Fibroblast of skin of left biceps (primary cell): ENCODE results near the gene RSPH10B2.
"Not testable (repeated sequence)": the region's sequence is repeated elsewhere in the genome, so short reads cannot be mapped to it uniquely, and the experiment has no call there.

Experiments
- DNase-seq, 2 experiments: peaks; one replicate each; pipeline ENCODE4 v3.0.0-alpha.2; 2013; ENCODE audit warnings: low read depth in 2 of 2

Gene RSPH10B2

DNA sequence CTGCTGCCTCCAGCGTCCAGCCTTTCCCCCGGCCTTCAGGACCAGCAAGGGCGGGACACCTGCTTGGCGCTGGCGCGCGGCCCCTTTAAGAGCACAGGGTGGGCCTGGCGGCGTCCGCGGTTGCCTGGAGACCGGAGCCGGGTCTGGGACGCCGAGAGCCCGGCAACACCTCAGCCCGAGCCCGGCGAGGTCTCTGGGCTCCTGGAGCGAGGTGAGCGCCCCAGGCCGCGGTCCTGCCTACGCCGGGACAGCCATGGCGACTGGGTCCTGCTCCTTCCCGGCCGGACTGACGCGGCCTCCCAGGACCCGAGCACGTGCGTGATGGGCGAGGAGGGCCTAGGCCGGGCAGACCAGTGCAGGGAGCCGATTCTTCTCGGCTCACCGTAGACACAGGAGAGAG lies at the start of gene RSPH10B2:
Gene RSPH10B2 (plus strand): TSS at position 140 of the 400 bp plus-strand sequence. CDS start 3,575 bp downstream, outside the sequence.
- not testable (repeated sequence) for DNase-seq

DNA sequence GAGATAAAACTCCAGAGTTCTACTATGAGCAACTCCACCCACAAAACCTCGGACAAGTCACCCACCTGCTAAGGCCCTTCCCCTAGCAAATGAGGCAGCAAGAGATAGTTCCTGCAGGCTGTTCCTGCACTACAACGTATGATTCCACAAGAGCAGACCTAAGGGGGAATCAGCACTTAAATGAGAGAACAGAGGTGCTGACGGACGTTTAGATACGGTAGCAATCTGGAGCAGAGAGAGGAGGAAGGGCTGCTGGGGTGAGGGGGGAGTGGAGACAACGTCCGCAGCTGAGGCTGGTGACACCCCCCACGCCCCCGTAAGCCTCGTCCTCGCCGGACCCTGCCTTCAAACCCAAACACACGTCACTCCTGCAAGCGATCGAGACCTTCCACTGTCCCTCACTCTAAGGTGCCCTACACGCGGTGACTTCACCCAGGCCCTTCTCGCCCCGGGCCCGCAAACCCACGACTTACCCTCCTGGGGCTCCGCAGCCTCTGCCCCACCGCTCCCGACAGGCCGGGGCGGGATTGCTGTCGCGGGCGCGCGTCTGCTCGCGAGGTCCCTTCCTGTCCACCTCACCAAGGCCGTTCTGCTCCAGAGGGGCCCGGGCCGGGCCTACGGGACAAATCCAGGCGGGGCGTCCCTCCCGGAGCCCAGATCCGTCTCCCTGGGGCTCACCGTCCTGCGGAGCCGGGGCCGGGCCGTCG lies 47.8 kb upstream of the RSPH10B2 start:
- DNase-seq = no peak

DNA sequence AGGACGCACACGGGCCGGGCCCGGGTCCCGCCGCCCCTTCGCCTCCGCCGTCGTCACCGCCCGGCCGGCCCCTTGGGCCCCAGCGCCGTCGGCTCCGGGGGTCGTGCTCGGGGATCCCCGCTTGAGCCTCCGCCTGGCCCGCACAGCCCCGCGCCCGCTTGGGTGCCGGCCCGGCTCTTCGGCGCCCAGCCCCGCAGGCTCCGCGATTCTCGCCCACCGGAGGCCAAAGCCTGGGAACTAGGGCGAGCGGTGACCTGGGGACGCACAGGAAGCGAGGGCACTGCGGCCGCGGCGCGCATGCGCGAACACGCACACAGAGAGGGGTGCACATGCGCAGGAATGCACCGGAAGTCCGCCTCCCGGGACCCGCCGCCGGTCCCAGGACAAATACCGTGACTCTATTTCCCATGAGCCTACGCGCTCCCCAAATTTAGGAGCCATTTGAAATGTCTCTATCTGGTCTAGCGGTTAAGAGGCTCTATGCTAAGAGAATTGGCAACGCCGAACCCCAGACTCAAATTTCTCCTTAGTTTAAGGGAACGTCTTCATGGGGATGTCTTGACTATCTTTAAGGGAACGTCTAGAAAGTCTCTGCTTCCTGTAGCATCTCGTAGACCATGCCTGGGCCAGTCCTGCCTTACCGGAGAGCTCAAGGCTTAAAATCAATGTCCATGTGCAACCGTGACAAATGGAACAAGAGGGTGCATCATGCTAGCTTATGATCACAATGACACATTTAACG lies 47.1 kb upstream of the RSPH10B2 start, which contains the start of gene ZNF12:
Gene ZNF12 (minus strand): TSS at position 282 of the 742 bp plus-strand sequence. CDS start 1,774 bp downstream, outside the sequence.
- peak; percentile 77 to 78 for DNase-seq

DNA sequence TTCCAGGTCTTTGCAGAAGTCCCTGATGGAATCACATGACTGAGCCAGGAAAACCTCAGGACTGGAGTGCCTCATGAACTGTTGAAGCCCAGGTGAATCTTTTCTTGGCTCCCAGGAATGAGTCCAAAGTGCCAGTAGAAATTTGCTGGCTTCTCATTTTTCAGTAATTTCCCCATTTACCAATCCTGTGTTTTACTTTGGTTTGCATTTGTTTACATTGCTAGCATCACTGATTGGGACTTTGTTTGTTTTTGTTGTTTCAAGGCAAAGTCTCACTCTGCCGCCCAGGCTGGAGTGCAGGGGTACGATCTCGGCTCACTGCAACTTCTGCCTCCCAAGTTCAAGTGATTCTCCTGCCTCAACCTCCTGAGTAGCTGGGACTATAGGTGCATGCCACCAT lies 45.6 kb upstream of the RSPH10B2 start:
- no peak for DNase-seq

DNA sequence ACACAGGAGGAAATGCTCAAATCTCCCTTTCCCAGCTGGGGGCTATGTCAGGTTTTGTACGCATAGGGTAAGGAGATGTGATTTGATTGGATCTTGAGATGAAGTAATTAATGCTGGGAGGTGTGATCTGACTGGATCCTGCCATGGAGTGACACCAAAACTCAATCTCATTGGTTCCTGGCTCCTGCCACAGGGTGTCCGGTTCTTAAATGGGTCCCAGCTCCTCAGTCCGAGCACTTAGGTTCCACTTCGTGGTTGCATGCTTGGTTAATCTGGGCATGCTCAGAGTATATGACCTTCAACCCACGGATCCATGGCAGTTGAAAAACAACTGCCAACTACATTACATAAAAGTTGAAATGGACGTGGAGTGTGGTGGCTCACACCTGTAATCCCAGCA lies 44.1 kb upstream of the RSPH10B2 start:
- DNase-seq = no peak

DNA sequence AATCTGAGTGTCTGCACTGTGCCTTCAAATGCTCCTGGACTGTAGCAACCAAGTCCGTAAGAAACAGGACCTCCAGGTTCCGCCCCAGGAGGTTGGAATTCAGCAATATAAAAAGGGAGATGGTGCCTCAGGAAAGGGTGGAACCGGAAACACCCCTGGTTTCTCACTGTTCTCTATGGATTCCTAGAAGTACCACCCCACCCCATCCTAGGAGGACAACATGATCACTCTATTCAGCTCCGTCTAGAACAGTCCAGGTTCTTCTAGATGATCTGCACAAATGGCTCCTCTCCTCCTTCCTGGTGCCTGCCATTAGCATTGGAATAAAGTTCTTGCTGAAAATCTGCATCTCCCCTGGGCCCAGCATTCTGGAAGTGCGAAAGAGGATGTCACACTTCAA lies 39.5 kb upstream of the RSPH10B2 start:
- DNase-seq = no peak

DNA sequence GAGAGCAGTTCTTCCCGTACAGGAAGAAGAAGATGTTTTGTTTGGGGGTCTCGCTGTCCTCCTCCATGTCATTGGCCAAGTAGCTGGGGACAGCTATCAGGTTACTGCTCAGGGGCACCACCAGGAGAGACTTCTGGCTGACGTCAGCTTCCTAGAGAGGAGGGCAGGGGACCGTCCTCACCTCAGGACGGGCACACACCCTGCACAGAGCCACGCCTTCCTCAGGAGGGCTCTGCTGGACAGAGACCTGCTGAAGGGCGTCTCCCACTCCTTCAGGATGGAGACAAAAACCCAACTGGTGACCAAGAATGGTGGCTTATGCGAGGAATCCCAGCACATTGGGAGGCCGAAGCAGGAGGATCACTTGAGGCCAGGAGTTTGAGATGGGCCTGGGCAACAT lies 38.0 kb upstream of the RSPH10B2 start:
- DNase-seq = not testable (repeated sequence)

DNA sequence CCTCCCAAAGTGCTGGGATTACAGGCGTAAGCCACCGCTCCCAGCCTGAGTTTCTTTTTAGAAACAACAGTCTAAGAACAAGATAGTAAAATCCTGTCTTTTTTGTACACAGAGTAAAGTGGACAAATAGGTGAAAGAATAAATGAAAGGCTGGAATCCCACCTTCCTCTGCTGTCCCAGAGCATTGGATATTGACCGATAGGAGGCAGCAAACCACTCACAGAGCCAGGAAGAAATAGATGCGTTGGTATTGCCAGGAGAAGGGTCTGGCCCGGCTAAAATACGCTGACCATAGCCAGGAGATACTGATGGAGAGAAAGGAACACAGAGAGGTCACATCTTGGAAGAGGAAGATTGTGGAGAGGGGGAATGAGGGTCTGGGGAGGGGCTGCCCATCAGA lies 35.8 kb upstream of the RSPH10B2 start:
- DNase-seq = no peak

DNA sequence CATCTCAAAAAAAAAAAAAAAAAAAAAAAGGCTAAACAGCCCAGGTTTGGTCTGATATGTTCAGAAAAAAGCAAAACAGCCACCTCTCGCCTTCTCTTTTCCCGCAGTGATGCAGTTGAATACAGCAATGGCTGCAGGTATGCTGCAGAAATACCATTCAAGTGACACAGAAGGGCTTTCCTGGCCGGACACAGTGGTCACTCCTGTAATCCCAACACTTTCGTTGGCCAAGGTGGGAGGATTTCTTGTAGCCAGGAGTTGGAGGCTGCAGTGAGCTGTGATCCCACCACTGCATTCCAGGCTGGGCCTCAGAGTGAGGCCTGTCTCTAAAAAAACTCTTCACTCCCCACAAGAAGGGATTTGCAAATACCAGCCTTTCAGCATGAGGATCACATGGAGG lies 29.6 kb upstream of the RSPH10B2 start:
- DNase-seq = not testable (repeated sequence)

DNA sequence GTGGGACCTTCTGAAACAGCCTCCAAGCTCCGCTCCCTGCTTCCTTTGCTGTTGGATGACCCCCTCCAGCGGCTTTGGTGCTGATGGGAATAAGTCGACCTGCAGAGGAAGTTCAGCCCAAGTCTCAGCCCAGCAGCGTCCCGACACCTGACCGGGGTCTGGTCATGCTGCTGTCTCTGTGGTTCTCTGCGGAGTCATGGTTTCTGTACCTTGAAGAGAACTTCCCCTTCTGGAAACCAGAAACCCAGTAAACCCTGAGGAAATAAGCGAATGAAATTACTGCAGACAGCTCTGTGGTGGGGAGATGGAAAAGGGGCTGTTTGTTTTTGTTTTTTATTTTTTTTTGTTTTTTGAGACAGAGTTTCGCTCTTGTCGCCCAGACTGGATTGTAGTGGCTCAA lies 28.9 kb upstream of the RSPH10B2 start:
- no peak for DNase-seq

DNA sequence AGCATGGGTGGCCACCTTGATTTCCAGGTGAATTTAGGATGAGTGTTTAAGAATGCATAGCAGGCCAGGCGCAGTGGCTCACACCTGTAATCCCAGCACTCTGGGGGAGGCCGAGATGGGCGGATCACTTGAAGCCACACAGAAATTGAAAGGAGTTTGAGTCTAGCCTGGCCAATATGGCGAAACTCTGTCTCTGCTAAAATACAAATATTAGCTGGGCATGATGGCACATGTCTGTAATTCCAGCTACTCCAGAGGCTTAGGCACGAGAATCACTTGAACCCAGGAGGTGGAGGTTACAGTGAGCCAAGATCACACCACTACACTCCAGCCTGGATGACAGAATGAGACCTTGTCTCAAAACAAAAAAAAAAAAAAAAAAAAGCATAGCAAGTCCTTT lies 27.6 kb upstream of the RSPH10B2 start:
- not testable (repeated sequence) for DNase-seq

DNA sequence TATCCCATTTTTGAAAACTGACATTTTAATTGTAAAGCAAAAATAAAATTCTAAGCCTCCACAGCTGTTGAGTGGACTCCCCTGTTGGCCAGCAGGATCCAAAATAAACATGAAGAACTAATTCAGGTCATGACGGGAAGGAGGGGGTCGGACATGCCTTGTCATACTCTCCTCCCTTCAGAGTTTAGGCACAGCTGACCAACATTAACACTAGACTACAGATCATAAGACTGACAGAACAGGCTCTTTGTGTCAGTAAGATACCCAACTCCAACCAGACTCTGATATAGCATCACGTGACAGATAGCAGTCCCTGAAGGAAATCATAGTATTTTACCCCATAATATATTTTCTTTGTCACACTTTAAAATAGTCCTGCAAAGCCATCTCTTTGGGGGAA lies 26.2 kb upstream of the RSPH10B2 start:
- DNase-seq = no peak

DNA sequence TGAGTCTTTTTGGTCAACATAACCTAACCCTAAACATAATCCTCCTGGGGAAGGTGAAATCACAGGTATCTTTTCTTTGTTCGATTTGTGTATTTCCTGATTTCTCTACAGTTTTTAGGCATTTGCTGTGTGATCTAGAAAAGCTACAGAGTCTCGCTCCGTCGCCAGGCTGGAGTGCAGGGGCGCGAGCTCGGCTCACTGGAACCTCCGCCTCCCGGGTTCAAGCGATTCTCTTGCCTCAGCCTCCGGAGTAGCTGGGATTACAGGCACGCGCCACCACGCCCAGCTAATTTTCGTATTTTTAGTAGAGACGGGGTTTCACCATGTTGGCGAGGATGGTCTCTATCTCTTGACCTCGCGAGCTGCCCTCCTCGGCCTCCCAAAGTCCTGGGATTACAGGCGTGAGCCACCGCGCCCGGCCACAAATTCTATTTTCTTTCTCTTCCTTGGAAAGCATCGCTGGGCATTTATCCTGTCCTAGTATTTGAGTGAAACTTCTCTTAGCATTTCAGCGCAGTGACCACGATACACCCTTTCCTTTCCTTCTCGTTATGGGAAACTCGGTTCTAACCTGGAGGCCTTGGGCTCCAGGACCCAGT lies 24.9 kb upstream of the RSPH10B2 start:
- DNase-seq = not testable (repeated sequence)

DNA sequence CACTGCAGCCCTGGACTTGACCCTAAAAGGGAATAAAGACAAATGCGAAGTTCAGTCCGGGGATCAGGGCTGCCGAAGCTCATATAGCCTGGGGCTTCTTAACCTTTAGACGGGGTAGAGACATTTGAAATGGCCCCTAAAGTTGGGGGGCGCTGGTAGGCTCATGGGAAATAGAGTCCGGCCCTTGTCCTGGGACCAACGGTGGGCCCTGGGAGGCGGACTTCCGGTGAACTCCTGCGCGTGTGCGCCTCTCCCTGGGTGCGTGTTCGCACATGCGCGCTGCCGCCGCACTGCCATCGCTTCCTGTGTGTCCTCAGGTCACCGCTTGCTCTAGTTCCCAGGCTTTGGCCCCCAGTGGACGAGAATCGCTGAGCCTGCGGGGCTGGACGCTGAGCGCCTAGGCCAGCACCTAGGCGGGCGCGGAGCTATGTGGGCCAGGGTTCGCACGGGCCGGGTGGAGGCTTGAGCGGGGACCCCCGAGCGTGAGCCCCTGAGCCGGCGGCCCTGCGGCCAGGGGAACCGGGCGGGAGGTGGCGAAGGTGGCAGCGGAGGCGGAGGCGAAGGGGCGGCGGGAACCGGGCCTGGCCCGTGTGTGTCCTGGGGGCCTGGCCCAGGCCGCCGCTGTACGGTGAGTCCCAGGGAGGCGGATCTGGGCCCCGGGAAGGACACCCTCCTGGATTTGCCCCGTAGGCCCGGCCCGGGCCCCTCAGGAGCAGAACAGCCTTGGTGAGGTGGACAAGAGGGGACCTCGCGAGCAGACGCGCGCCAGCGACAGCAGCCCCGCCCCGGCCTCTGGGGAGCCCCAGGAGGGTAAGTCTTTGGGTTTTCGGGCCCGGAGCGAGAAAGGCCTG lies 24.2 kb upstream of the RSPH10B2 start:
- peak; percentile 69 to 75 for DNase-seq

DNA sequence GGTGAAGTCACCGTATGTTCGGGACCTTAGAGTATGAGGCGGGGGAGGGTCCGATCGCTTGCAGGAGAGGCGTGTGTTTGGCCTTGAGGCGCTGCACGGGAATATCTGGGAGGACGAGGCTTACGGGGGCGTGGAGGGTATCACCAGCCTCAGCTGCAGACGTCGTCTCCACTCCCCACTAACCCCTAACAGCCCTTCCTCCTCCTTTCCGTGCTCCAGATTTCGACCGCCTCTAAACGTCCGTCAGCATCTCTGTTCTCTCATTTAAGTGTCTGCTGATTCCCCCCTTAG lies 23.6 kb upstream of the RSPH10B2 start:
- no peak for DNase-seq

DNA sequence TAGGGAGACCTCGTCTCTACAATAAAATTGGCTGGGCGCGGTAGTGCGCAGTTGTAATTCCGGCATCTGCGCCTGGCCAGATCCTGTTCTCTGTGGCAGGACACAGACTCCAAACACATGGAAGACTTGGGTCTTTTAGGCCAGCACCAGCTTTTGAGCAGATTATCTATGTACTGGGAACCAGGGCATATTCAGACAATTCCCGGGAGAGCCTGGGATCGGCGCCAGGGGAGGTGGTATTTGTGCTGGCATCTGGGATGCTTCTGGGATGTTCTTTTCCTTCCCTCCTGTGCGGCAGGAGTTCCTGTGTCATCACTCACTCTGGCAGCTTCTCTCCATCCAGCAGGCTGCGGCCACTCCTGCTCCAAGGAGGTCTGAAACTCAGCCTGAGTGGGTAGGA lies 15.5 kb upstream of the RSPH10B2 start:
- DNase-seq = not testable (repeated sequence)

DNA sequence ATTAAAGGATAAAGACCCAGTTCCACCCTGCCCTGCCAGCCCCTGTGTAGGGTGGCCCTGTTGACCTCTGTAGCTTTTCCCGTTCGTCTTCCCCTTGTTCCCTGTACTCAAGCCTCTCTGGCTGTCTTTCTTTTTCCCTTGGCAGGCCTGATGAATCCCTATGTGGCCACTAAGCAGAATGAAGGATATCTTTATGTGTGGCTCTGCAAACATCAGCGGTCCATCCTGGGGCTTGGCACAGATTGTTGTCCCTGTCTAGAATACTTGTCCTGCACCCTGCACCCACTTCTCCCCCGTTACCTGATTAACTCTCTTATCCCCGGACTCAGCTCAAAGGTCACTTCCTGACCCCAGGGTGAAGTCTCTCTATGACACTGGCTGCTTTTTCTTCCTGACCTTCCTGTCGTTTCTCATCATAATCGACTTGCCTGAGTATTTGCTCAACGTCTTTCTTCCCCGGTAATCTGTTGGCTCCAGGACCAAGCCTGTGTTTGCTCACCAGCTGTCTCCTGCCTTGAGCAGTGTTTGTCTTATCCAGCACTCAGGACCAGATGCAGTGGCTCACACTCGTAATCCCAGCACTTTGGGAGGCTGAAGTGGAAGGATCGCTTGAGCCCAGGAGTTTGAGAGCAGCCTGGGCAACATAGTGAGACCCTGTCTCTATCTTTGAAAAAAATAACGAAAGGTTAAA lies 9.3 kb upstream of the RSPH10B2 start:
- DNase-seq = not testable (repeated sequence)

DNA sequence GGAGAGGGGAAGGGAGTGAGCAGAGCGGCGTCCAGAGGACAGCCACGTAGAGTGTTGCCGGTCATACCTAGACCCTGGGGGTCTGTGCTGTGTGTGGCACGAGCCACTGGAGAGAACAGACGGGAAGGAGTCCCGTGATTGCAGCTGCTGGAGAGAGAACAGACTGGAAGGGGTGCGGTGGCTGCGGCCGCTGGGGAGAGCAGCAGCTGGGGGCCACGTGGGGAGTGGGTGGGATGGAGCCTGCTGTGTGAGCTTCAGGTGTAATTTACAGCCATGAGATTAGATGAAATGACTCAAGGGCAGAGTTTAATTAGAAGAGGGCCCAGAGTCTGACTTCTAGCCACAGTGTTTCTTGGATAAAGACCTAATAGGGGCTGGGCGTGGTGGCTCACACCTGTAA lies 4.6 kb upstream of the RSPH10B2 start:
- DNase-seq = not testable (repeated sequence)

DNA sequence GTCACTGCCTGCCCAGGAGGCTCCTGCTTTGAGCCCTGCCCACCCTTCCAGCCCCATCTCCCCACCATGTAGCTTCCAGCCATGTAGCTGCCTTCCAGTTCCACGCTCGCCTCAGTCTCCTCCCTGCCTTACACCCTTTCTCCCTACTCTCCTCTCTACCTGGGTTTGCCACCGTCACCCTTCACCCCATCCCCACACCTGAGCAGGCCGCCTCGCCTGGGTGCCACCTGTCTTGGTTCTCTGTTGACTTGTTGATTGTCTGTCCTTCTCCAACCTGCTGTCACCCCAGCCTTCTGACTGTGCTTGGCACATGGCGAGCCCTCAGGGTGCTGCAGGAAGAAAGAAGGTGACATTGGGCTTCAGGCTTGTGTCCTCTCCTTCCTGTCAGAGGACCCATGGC lies 3.7 kb upstream of the RSPH10B2 start:
- not testable (repeated sequence) for DNase-seq

DNA sequence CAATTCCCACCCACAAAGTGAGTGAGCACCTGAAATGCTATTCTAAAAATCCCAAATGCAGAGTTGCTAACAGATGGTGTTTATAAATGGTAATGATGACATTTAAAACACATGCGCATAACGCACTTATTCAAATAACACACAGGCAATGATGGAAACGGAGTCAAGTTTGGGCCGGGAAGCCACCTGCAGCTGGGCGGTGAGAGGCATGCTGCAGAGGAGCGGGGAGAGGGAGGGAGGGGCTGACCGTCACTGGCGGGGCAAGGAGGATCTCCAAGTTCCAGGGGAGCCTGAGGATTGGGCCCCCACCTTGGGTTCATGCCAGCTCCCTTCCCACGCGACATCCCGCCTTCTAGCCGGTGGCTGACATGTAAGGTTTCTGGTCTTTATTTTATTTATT lies 7.3 kb downstream of the RSPH10B2 start:
- not testable (repeated sequence) for DNase-seq

DNA sequence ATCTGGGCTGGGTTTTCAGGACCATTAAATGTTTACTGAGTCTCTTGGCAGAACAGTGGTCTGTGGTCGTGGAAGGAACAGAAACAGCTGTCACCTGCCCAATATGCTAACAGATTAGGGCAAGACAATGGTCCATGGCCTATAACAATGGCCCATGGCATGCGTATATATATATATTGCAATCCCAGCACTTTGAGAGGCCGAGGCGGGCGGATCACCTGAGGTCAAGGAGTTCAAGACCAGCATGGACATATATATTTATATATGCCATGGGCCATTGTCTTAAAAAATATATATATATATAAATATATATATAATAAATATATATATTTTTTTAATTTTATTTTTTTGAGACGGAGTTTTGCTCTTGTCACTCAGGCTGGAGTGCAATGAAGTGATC lies 27.7 kb downstream of the RSPH10B2 start:
- DNase-seq = not testable (repeated sequence)
